ENCODE results near the gene PLCB4. TPM values are rescaled to one million over a fixed set of nuclear protein-coding genes. Genes with fewer than 3 reads are reported as not detected.

The PLCB4 gene
- total RNA-seq, 1 experiment from 2014 or later, result 12.9 TPM

- TF ChIP-seq CTCF (IDR thresholded peaks at IDR 0.05; ENCODE audit: unreplicated experiment), result no peak
- no peak for DNase-seq
- H3K9me3 Mint-ChIP-seq (ENCODE audit: low read depth, unreplicated experiment), result no peaks in the 10 kb centered on the region
- peak overlapping the region; percentile 68 for H3K27ac Mint-ChIP-seq (ENCODE audit: unreplicated experiment)
- CTCF ChIA-PET, result no interaction called here
- H3K4me1 Mint-ChIP-seq (ENCODE audit: low read depth, unreplicated experiment), result peaks cover 9% of the 10 kb centered on the region
- no peak overlapping the region for H3K4me3 Mint-ChIP-seq (ENCODE audit: low read depth, unreplicated experiment)
- no TSS peak for BruUV-seq (replicated peaks)
- intact Hi-C loops (cut with micrococcal nuclease; ENCODE audit: unreplicated experiment), result no loop called here
- H3K36me3 Mint-ChIP-seq (ENCODE audit: insufficient read depth, unreplicated experiment), result no peaks in the 10 kb centered on the region
- no peaks in the 10 kb centered on the region for H3K27me3 Mint-ChIP-seq (ENCODE audit: unreplicated experiment)
These were observed 131.7 kb downstream of the PLCB4 start for GRCh38 chr20:9200620-9201019.

GRCh38 chr20:9202420-9203080 lies 133.7 kb downstream of the PLCB4 start:
- intact Hi-C loops (cut with micrococcal nuclease; ENCODE audit: unreplicated experiment), result no loop called here
- no peaks in the 10 kb centered on the region for H3K27me3 Mint-ChIP-seq (ENCODE audit: unreplicated experiment)
- no peak for DNase-seq
- peaks cover 9% of the 10 kb centered on the region for H3K4me1 Mint-ChIP-seq (ENCODE audit: low read depth, unreplicated experiment)
- no TSS peak for BruUV-seq (replicated peaks)
- H3K27ac Mint-ChIP-seq (ENCODE audit: unreplicated experiment), result no peak overlapping the region
- no peaks in the 10 kb centered on the region for H3K9me3 Mint-ChIP-seq (ENCODE audit: low read depth, unreplicated experiment)
- CTCF ChIA-PET, result no interaction called here
- no peaks in the 10 kb centered on the region for H3K36me3 Mint-ChIP-seq (ENCODE audit: insufficient read depth, unreplicated experiment)
- no peak overlapping the region for H3K4me3 Mint-ChIP-seq (ENCODE audit: low read depth, unreplicated experiment)
- TF ChIP-seq CTCF (IDR thresholded peaks at IDR 0.05; ENCODE audit: unreplicated experiment), result no peak

- Mint-ChIP-seq H3K36me3 (ENCODE audit: insufficient read depth, unreplicated experiment) (no peaks in the 10 kb centered on the region), H3K4me1 (ENCODE audit: low read depth, unreplicated experiment) (peaks cover 9% of the 10 kb centered on the region), H3K27ac (ENCODE audit: unreplicated experiment) (no peak overlapping the region), H3K27me3 (ENCODE audit: unreplicated experiment) (no peaks in the 10 kb centered on the region), H3K4me3 (ENCODE audit: low read depth, unreplicated experiment) (no peak overlapping the region), H3K9me3 (ENCODE audit: low read depth, unreplicated experiment) (no peaks in the 10 kb centered on the region)
- CTCF ChIA-PET, result no interaction called here
- no peak for TF ChIP-seq CTCF (IDR thresholded peaks at IDR 0.05; ENCODE audit: unreplicated experiment)
- no peak for DNase-seq
- intact Hi-C loops (cut with micrococcal nuclease; ENCODE audit: unreplicated experiment), result no loop called here
- BruUV-seq (replicated peaks), result no TSS peak
These were observed 134.2 kb downstream of the PLCB4 start for GRCh38 chr20:9203081-9203447.

GRCh38 chr20:9204979-9205378 lies 136.1 kb downstream of the PLCB4 start:
- H3K27ac Mint-ChIP-seq (ENCODE audit: unreplicated experiment), result no peak overlapping the region
- intact Hi-C loops (cut with micrococcal nuclease; ENCODE audit: unreplicated experiment), result no loop called here
- no peaks in the 10 kb centered on the region for H3K27me3 Mint-ChIP-seq (ENCODE audit: unreplicated experiment)
- BruUV-seq (replicated peaks), result no TSS peak
- TF ChIP-seq CTCF (IDR thresholded peaks at IDR 0.05; ENCODE audit: unreplicated experiment), result no peak
- CTCF ChIA-PET, result interaction anchor here (0.7 kb wide), 1 partner anchor 830 kb away, joined by 3 read pairs; no protein-coding TSS in a partner anchor
- peaks cover 9% of the 10 kb centered on the region for H3K4me1 Mint-ChIP-seq (ENCODE audit: low read depth, unreplicated experiment)
- H3K36me3 Mint-ChIP-seq (ENCODE audit: insufficient read depth, unreplicated experiment), result no peaks in the 10 kb centered on the region
- no peaks in the 10 kb centered on the region for H3K9me3 Mint-ChIP-seq (ENCODE audit: low read depth, unreplicated experiment)
- H3K4me3 Mint-ChIP-seq (ENCODE audit: low read depth, unreplicated experiment), result no peak overlapping the region
- DNase-seq, result no peak
